GM18868 (cell line): ENCODE results near the gene ENOX2.
"Not testable (repeated sequence)": the region's sequence is repeated elsewhere in the genome, so short reads cannot be mapped to it uniquely, and the experiment has no call there.

Experiments used
- ATAC-seq: cut with Tn5 transposase; IDR thresholded peaks from one replicate; pipeline ENCODE4 v1.9.1; 2021; ENCODE audit warnings: mild to moderate bottlenecking, moderate library complexity; ENCODE audit not compliant: unreplicated experiment

Gene ENOX2

GRCh38 chrX:130828641-130829040 is 74.4 kb downstream of the ENOX2 start:
- ATAC-seq = no peak

- no peak for ATAC-seq
These were observed 75.4 kb downstream of the ENOX2 start for GRCh38 chrX:130827648-130828047.

GRCh38 chrX:130826249-130826648 is 76.8 kb downstream of the ENOX2 start:
- ATAC-seq = no peak

GRCh38 chrX:130825525-130825924 is 77.5 kb downstream of the ENOX2 start:
- no peak for ATAC-seq

GRCh38 chrX:130819367-130819766 is 83.6 kb downstream of the ENOX2 start:
- ATAC-seq = not testable (repeated sequence)

- not testable (repeated sequence) for ATAC-seq
These were observed 89.1 kb downstream of the ENOX2 start for GRCh38 chrX:130813932-130814331.

GRCh38 chrX:130810561-130810960 is 92.4 kb downstream of the ENOX2 start:
- ATAC-seq = no peak

GRCh38 chrX:130805903-130806302 is 97.1 kb downstream of the ENOX2 start:
- ATAC-seq = no peak

GRCh38 chrX:130803537-130803936 is 99.5 kb downstream of the ENOX2 start:
- no peak for ATAC-seq

GRCh38 chrX:130801901-130802300 is 101.1 kb downstream of the ENOX2 start:
- ATAC-seq = no peak

GRCh38 chrX:130799393-130799792 is 103.6 kb downstream of the ENOX2 start:
- ATAC-seq = no peak

- ATAC-seq = no peak
These were observed 109.0 kb downstream of the ENOX2 start for GRCh38 chrX:130793975-130794374.

GRCh38 chrX:130791870-130792269 is 111.1 kb downstream of the ENOX2 start:
- not testable (repeated sequence) for ATAC-seq

GRCh38 chrX:130789793-130790192 is 113.2 kb downstream of the ENOX2 start:
- no peak for ATAC-seq

GRCh38 chrX:130788786-130789581 is 114.0 kb downstream of the ENOX2 start:
- no peak for ATAC-seq

- ATAC-seq = no peak
These were observed 117.0 kb downstream of the ENOX2 start for GRCh38 chrX:130786030-130786429.

- ATAC-seq = no peak
These were observed 124.2 kb downstream of the ENOX2 start for GRCh38 chrX:130778773-130779172.

GRCh38 chrX:130775849-130776248 is 127.2 kb downstream of the ENOX2 start:
- no peak for ATAC-seq

- no peak for ATAC-seq
These were observed 130.2 kb downstream of the ENOX2 start for GRCh38 chrX:130772776-130773143.

- ATAC-seq = no peak
These were observed 130.8 kb downstream of the ENOX2 start for GRCh38 chrX:130772105-130772775.

- no peak for ATAC-seq
These were observed 131.4 kb downstream of the ENOX2 start for GRCh38 chrX:130771648-130772047.

- no peak for ATAC-seq
These were observed 131.8 kb downstream of the ENOX2 start for GRCh38 chrX:130771230-130771629.
